ENCODE data around the gene SPATA46. TPM values are rescaled to one million over a fixed set of nuclear protein-coding genes. Genes with fewer than 3 reads are reported as not detected.
A peak's percentile ranks its signal among the peaks of the same experiment; 100 is the strongest.

The SPATA46 gene
- total RNA-seq, 1 donor from 2014 or later: not detected

DNA sequence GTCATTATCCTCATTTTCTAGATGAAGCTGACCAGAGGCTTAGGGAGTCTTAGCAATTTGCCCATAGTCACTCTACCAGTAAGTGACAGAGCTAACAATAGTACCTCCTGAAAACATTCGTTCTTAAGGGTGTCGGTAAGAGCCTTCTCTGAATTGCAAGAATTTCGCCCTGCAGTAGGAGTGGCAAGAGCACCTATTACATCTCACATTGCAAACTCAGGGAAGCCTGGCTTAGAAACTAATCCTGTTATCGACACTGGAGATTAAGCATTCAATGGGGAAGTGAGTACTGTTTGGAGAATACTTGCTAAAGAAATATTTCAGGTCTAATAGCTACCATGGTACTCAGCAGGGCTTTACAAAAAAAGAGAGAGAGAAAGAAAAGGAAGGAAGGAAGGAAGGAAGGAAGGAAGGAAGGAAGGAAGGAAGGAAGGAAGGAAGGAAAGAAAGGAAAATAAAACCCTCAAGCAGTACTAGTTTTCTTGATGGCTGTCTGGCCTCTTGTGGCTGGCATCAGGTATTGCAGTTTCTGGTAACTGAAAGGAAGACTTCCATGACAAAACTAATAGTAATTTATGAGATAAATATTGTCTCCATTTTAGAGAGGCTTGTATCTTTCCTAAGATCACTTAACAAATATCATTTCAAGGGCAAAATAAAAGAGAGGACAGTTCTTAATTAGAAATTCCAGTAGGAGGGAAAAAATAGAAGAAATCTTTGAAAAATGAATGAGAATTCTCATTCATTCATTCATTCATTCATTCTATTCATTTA, 15.3 kb upstream of the SPATA46 start:
- DNase-seq (ENCODE audit: low read depth in 2 of 2): peak; percentile 18 to 64

DNA sequence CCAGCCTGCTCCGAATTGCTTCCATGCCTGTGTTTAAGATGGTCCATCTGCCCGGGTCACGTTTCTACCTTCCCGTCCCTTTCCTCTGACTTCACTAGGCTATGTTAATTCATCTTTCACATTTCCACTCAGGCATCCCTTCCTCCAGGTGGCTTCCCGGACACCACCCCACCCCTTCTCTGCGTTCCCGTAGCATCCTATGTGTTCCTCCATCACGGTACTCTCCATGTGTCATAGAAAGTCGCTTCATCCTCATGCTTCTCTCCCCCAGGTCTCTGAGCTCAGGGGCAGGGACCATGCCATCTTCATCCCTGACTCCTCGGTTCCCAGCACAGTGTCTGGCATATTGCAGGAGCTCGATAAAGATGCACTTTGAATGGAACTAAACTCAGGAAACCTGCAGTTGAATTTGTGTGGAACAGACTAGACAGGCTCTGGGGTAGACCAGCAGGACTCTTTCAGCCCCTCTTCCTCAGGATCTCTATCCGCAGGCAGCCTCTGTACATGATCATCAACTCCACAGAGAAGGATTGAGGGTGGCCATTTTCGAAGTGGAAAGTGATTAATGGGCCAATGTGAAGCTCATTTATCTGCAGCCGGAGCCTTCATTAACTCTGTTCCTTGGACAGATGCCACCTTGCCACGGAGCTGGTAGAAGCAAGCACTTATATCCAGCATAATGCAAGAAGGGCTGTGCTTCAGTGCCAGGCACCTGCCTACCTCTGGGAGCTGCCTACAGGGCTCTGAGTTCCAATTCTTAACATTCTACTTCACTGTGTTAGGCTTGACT, 13.9 kb upstream of the SPATA46 start:
- no peak for DNase-seq (ENCODE audit: low read depth in 2 of 2)

DNA sequence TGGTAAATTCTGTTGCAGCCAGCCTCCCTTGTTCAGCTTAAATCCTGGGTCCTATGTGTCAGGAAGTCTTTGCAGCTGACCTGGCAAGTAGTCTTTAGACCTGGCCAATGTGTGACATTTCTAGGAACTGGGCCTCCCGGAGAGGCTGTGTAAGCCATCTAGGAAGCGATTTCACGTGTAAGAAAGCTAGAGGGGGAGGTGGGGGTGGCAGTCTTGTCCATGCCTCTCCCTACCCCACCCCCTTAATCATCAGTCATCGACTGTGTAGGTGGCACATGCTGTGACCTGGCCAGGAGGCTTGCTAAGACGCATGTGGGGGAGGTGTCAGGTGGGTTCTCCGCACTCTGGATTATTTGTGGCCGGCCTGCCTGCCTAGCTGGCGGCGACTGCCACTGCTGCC, 13.3 kb upstream of the SPATA46 start:
- DNase-seq (ENCODE audit: low read depth in 2 of 2): no peak

DNA sequence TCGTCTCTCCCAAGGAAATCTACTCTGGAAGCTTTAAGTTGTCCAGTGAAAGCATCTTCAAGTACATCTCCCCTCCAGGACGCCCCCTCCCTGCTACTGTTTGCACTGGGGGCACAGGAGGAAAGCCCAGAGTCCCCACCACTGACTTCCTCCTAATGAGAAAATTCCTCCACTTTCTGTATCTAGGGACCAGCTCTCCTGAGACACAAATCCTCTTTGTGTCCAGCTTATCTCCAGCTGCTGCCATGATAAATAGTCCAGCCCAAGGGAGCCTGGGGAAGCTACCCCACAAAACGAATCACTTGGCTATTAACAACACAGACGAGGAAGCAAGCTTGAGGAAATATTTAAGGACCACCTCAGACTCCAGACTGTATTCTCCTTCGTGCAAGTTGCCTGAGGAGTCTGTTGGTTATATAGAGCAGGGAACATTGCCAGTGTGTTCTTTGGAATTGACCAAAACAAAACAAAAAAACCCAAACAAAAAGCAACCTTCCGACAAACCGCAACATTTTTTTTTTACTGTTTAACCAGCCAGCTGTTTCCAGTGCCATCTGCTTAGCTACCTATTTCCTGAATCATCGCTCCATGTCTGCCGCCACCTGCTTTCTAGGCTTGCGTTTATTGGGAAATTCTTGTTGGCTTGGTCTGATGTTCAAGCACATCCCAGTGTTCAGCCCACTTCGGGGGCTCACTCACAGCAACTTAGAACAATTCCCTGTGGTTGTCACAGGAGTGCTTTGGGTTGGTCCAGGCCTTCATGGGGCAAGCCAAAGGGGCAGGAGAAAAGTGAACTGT, 12.6 kb upstream of the SPATA46 start:
- DNase-seq (ENCODE audit: low read depth in 2 of 2): peak; percentile 5 to 41

DNA sequence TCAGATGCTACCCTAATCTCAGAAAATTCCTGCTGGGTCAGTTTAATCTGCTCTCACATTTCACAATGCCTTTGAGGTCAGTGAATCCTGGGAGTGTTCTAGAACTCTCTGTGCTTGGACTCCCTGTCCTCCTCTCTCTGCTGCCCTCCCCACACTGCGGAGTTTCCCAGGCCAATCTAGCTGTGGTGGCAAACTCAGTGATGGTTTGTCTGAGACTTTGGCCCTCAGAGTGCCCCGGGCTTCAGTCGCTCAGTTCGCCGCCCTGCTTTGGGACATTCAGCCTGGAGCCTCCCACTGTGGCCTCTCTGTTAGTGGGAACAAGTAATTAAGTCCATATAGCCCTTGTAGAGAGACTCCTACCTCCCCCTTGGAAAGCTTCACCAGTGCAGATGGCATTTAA, 12.0 kb upstream of the SPATA46 start:
- DNase-seq (ENCODE audit: low read depth in 2 of 2): no peak

DNA sequence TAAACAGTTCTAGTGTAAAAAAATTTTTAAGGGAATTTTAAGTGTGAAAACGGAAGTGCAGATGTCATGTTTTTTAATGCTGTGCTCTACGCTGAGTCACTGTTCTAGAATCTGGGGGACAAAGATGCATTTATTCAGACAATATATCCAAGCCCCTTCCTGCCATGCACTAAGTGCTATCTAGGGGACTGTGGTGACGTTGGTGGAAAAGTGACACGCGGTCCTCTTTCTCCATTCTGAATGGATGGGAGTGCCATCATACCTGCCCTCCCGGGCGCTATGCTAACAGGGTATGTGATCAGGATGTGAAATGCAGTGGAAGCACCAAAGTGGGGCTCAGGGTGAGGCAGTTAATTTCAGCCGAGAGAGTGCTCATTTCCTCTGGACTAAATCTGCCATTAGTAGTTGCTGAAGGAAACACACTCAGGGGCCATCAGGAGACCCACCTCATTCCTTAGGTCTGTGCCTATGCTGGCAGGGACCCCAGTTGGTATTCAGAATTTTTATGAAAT, 11.5 kb upstream of the SPATA46 start:
- DNase-seq (ENCODE audit: low read depth in 2 of 2): no peak

DNA sequence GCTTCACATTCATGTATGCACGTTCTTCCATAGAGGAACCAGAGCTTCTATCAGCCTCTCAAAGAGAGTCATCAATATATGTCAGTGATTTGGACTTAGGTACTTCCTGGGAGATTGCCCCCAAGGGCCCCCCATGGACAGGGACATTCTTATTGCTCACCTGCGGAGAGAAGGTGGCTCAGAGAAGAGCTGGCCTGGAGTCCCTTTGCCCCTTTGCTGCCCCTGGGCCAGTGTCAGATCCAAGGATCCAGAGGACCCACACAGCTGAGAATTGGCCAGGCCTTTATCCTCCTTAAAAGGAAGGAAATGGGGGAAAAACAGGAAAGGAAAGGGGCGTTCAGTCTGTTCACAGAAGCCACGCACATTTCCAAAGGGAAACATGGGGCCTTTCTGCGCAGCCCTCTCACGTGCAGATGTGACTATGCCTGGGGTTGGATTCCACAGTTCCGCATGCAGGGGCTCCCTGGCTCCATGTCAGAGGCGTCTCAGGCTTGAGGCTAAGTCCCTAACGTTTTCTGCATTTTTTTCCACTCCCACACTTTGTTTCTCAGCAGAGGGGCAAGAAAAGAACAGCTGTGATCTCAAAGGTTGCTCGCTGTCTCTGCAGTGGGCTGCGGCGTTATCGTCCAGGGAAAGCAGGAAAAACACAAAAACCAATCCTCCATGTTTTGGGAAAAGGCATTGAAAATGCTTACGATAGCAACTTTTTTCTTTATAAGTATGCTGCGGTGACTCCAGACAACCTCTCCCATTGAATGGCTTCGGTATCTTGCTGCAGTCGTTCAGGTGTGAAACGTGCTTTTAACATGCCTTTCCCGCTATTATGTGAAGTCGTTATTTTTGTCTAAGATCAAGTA, 10.8 kb upstream of the SPATA46 start:
- no peak for DNase-seq (ENCODE audit: low read depth in 2 of 2)

DNA sequence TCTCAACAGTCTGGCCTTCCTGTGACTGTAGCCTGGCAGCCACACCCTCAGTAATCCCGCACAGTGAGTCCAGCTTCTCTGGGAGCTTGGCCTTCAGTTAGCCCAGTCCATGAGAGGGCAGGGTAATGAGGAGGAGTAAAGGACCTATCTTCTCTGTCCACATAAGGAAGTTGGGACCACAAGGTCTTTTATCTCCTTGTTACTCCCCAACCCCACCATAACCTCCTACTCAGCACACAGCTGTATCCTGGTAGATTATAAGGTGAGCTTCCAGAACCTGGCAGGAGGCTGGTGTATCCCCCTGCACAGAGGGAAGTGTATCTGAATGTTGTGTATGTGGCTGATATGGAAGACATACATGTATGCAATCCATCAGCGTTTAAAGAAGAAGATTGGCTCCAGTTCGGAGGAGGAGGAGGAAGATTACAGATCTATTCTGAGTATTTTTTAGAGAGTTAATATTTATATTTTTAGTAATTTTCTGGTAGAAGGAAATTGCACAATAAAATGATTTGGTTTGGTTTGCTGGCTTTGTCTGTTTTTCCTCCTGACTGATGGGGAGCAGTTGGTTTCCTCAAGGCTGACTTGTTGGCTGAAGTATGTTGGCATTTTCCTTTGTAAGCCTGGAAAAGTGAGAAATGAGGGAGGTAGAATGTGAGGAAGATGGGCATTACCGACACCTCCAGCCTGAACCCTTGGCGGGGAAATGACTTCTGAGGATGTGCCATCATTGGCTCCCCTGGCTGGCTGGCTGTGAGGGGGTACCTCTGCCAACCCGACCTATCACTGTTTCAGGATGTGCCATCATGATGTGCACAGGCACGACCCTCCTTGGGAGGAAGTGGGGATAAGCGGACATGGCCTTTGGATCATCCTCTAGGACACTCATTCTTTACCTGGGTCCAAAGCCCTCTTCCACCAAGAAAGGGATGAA, 9.9 kb upstream of the SPATA46 start:
- no peak for DNase-seq (ENCODE audit: low read depth in 2 of 2)

DNA sequence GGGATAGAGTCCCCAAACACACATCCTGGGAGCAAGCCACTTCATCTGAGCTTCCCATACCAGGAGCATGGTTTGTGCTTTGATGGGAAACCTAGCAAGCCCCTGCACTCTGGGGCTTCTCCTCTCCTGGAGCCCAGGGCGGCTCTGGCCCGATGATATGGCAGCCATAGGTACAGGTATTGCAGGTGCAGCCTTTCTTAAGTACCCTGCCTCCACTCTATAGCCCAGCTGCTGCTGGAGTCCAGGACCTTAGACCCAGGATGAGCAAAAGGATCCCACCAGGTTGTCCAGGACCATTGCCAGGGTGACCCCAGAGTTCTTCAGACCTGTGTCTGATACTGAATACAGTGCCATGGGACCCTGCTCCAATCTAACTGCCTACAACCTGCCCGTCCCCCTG, 9.0 kb upstream of the SPATA46 start:
- DNase-seq (ENCODE audit: low read depth in 2 of 2): no peak

DNA sequence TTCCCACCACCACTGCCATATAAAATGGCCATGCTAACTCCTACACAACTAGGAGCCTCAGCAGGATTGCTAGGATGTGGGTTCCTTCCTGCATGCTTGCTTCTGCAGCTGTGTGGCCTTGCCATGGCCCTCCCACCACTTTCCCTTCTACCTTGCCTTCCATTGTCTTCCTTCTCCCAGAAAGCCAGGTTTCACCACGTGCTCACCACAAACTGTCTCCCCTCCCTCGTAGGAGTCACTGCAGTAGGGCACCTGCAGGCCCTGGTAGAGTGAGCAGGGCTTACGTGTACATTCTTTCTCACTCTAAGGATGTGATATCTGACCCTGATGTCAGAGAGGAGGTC, 8.6 kb upstream of the SPATA46 start:
- DNase-seq (ENCODE audit: low read depth in 2 of 2): no peak

DNA sequence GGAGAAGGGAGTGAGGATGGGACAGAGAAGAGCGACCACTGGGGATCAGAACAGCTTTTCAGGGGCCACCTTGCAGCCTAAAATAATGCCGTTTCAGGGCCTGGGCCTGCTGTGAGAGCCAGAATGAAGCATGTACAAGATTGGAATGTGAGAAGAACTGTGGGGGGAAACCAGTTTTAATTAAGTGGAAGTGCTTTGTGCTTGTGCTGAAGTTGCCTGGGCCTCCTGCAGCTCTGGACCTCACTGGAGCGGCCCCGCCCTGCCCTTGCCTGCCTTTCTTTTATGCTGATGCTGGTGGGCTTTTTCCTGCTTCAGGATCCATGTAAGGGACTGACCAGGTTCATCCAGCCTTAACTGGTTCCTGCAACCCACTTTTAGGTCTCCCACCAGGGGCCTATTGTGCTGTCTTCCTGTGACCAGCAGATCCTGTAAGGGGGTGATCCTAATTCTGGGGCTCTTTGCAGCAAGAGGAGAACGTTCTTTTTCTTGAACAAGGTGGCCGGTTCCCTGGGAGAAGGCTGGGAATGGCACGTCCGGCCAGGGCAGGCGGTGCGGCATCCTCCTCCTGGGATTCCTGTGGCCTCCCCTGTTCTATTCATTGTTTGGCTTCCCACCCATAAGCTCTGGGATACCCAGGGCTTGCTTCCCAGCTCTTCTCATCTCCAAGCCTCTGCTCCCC, 8.1 kb upstream of the SPATA46 start:
- DNase-seq (ENCODE audit: low read depth in 2 of 2): no peak

DNA sequence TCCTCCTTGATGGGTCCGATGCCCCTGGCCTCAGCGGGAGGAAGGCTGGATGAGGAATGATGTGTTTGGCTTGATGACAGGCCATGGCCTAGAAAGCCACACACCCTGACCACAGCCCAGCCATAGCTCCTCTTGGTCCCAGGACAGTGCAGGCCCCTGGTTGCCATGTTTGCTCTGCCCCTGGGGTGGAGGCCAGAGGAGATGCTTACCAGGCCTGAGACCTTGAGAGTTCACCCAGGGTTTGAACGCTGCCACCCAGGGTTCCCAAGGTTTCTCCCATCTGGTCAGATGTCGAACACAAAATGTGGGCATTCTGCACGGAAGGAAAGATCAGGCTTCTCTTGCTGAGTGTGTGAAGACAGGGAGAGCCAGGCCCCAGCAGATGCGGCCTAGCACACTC, 7.5 kb upstream of the SPATA46 start:
- DNase-seq (ENCODE audit: low read depth in 2 of 2): no peak

DNA sequence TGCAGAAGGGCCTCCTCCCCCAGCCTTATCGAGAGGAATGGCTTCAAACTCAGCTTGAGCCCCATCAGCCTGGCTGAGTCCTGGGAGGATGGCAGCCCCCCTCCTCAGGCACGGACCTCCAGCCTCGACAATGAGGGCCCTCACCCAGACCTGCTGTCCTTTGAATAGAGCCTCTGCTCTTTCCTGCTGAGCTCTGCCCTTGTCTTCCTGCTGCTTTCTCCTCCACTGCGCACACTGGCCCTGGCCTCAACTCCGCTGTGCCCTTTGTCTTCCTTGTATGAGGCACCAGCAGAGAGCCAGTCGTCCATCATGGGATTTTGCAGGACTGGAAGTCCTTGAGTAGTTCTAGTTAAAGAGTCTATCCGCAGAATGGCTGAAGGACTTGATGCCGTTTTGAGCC, 6.9 kb upstream of the SPATA46 start:
- DNase-seq (ENCODE audit: low read depth in 2 of 2): no peak

DNA sequence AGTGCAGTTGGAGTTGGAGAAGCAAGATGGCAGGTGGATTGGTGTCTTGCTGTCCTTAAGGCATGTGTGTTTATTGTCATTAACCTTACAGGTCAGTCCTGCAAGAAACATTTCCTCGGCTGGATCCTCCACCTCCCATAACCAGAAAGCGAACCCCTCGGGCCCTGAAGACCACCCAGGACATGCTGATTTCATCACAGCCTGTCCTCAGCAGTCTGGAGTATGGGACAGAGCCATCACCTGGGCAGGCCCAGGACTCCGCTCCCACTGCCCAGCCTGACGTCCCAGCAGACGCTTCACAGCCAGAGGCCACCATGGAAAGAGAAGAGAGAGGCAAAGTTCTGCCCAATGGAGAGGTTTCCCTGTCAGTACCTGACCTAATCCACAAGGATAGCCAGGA, 6.4 kb upstream of the SPATA46 start:
- no peak for DNase-seq (ENCODE audit: low read depth in 2 of 2)

DNA sequence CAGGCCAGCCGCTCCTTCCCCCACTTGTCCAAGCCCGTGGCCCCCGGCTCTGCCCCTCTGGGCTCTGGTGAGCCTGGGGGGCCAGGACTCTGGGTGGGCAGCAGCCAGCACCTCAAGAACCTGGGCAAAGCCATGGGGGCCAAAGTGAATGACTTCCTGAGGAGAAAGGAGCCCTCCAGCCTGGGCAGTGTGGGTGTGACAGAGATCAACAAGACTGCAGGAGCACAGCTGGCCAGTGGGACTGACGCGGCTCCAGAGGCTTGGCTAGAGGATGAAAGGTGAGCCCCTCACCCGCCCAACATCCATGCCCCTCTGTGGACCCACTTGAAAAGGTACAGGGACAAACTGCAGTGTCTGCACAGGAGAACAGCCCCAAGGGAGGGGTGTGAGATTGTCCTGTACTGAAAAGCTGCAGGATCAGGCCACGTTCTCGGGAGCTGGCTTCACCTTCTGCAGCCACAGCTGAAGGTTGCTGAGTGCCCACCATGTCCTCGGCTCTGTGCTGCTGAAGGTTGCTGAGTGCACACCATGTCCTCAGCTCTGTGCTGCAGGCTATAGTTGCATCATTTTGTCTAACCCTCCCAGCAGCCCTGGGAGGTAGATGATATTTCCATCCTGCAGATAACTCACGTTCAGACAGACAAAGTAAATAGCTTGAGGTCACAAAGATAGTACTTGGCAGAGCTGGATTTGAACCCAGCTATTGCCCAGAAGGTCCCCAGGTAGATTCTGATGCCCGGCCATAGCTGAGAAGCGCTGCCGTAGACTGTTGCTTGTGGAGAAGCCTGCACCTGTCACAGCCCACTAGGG, 5.5 kb upstream of the SPATA46 start:
- DNase-seq (ENCODE audit: low read depth in 2 of 2): no peak

DNA sequence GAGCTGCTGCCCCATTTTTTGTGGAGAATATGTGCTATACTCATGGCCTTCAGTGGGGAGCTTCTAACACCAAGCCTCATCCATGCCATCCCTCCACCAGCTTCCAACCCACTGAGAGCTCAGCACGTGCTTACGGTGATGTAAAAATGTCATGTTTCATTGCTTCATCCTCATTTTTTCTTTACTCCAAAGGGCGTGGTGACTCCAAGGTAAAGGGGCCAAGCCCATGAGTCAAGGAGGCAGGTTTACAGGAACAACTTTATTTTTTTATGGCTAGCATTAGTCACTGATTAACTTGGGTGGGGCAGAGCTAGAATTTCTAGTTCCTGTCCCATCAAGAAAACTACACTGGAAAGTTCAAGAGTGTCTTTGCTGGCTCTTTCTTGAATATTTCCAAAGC, 4.7 kb upstream of the SPATA46 start, which contains the start of gene C1orf226:
TSS of gene C1orf226 (plus strand) at position 346 of the 400 bp plus-strand sequence. CDS start 174 bp downstream, outside the sequence.
- DNase-seq (ENCODE audit: low read depth in 2 of 2): no peak

DNA sequence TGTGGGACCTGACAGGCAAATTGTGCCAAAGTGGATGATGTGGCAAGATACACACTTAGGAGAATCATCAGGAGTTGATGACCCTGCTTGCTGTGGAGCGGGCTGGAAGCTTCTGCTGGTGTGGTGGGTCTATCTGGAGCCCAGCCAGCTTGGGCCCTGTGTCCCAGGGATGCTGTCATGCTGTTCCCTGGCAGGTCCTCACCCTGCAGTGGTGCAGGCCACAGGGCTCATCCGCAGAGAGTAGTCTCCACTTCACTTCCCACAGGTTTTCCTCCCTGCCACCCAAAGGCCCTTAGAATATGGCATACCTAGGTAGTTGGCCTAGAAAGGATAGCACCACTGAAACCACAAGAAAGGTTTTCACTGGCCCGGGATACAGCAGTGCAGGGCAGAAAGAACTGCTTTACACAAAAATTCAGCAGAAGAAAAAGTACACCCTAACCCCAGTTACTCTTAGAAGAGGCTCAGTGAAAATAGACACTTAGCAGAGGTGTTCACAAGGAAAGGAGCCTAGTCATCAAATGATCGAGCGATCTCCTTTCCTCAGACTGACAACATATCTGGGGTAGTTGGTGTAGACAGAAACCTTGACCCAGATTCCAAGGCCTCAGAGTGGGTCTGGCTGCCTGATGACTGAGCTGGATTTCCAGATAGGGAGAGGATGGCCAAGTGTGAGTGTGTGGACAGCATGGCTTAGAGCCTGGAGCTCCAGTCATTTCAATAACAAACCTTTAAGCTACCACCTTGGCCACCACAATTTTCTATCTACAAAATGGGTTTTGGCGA, 3.6 kb upstream of the SPATA46 start:
- no peak for DNase-seq (ENCODE audit: low read depth in 2 of 2)

DNA sequence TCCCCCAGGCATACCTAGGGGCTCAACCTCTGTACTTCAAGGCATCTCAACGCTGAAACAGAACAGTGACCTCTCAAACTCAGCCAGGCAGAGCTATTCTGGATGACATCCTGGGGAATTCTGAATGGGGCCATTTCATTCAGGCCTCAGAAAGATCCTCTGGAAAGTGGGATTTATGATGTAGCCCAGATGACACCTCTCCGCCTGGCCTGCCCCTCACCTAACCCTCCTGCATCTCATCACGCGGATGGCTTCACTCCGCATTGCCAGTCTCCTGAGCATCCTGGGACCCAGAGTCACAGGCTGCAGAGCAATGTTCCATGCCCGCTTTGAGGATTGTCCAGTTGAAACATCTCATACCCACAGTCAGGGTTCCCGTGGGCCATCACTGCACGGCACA, 1.2 kb downstream of the SPATA46 start:
- DNase-seq (ENCODE audit: low read depth in 2 of 2): no peak

Measured in dermis microvascular lymphatic vessel endothelial cell (primary cell).